ENCODE measurements around the gene LRP1.
A peak's percentile ranks its signal among the peaks of the same experiment; 100 is the strongest.

LRP1 gene

DNA sequence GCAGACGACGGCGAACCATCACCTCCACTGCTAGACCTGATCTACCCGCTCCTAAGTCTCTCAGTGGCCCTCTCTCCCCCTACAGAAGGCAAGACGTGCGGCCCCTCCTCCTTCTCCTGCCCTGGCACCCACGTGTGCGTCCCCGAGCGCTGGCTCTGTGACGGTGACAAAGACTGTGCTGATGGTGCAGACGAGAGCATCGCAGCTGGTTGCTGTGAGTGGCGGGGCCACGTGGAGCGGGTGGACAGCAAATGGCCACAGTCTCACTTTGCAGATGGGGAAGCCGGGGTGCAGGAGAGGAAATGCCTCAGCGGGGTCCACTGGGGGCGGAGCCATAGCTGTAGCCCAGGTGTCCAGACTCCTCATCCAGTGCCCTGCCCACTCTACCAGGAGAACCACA lies 66.9 kb downstream of the LRP1 start:
- no peak overlapping the region for H2AFZ ChIP-seq (ENCODE audit: low read length)
- H3K4me1 ChIP-seq (ENCODE audit: insufficient read depth, low read length, poor library complexity, severe bottlenecking): peaks cover 17% of the 10 kb centered on the region
- H3K4me2 ChIP-seq (ENCODE audit: low read depth, low read length, poor library complexity, severe bottlenecking): peak overlapping the region; percentile 62
- peak overlapping the region; percentile 40 for H3K4me3 ChIP-seq (ENCODE audit: low read length, poor library complexity, severe bottlenecking)
- H3K9ac ChIP-seq (ENCODE audit: low read depth, low read length, poor library complexity, severe bottlenecking): no peak overlapping the region
- no peaks in the 10 kb centered on the region for H3K27me3 ChIP-seq (ENCODE audit: insufficient read depth, low read length, poor library complexity, severe bottlenecking)
- no peaks in the 10 kb centered on the region for H3F3A ChIP-seq (ENCODE audit: low read depth)
- H3K36me3 ChIP-seq (ENCODE audit: insufficient read depth, low read length): no peaks in the 10 kb centered on the region; the same call in 1 of the 2 replicates
- no peaks in the 10 kb centered on the region for H4K20me1 ChIP-seq (ENCODE audit: insufficient read depth, low read length, poor library complexity, severe bottlenecking)
- no peaks in the 10 kb centered on the region for H3K9me3 ChIP-seq (ENCODE audit: insufficient read depth, low read depth, low read length)
- no peaks in the 10 kb centered on the region for H3K79me2 ChIP-seq (ENCODE audit: insufficient read depth, low read length)
- H3K9me2 ChIP-seq (replicated peaks; ENCODE audit: low read depth, low read length): no peaks in the 10 kb centered on the region
- TF ChIP-seq EZH2phosphoT487 (IDR thresholded peaks at IDR 0.05; ENCODE audit: borderline replicate concordance): no peak

DNA sequence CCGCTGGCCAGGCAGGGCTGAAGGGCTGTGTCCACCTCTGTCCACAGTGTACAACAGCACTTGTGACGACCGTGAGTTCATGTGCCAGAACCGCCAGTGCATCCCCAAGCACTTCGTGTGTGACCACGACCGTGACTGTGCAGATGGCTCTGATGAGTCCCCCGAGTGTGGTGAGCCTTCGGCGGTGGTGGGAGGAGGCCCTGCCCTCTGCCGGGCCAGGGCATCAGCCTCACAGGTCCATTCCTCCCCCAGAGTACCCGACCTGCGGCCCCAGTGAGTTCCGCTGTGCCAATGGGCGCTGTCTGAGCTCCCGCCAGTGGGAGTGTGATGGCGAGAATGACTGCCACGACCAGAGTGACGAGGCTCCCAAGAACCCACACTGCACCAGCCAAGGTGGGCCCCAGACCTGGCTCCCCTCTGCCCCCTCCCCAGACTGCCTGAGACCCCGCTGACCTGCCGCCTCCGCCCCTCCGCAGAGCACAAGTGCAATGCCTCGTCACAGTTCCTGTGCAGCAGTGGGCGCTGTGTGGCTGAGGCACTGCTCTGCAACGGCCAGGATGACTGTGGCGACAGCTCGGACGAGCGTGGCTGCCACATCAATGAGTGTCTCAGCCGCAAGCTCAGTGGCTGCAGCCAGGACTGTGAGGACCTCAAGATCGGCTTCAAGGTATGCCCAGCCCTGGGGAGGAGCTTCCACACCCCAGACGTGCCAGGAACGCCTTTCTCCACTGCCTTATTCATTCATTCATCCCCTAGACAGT lies 67.5 kb downstream of the LRP1 start:
- Histone ChIP-seq H2AFZ (ENCODE audit: low read length) (no peak overlapping the region; the same call in 1 of the 2 replicates), H4K20me1 (ENCODE audit: insufficient read depth, low read length, poor library complexity, severe bottlenecking) (no peaks in the 10 kb centered on the region), H3K27me3 (ENCODE audit: insufficient read depth, low read length, poor library complexity, severe bottlenecking) (no peaks in the 10 kb centered on the region), H3F3A (ENCODE audit: low read depth) (no peaks in the 10 kb centered on the region), H3K79me2 (ENCODE audit: insufficient read depth, low read length) (no peaks in the 10 kb centered on the region), H3K9me3 (ENCODE audit: insufficient read depth, low read depth, low read length) (no peaks in the 10 kb centered on the region), H3K4me1 (ENCODE audit: insufficient read depth, low read length, poor library complexity, severe bottlenecking) (peaks cover 17% of the 10 kb centered on the region), H3K36me3 (ENCODE audit: insufficient read depth, low read length) (no peaks in the 10 kb centered on the region; the same call in 1 of the 2 replicates), H3K9me2 (replicated peaks; ENCODE audit: low read depth, low read length) (no peaks in the 10 kb centered on the region), H3K9ac (ENCODE audit: low read depth, low read length, poor library complexity, severe bottlenecking) (peak overlapping the region; percentile 46), H3K4me2 (ENCODE audit: low read depth, low read length, poor library complexity, severe bottlenecking) (peak overlapping the region; percentile 62), H3K4me3 (ENCODE audit: low read length, poor library complexity, severe bottlenecking) (peak overlapping the region; percentile 40)
- no peak for TF ChIP-seq EZH2phosphoT487 (IDR thresholded peaks at IDR 0.05; ENCODE audit: borderline replicate concordance)
- TF ChIP-seq, protein P1, sequence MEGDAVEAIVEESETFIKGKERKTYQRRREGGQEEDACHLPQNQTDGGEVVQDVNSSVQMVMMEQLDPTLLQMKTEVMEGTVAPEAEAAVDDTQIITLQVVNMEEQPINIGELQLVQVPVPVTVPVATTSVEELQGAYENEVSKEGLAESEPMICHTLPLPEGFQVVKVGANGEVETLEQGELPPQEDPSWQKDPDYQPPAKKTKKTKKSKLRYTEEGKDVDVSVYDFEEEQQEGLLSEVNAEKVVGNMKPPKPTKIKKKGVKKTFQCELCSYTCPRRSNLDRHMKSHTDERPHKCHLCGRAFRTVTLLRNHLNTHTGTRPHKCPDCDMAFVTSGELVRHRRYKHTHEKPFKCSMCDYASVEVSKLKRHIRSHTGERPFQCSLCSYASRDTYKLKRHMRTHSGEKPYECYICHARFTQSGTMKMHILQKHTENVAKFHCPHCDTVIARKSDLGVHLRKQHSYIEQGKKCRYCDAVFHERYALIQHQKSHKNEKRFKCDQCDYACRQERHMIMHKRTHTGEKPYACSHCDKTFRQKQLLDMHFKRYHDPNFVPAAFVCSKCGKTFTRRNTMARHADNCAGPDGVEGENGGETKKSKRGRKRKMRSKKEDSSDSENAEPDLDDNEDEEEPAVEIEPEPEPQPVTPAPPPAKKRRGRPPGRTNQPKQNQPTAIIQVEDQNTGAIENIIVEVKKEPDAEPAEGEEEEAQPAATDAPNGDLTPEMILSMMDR (conservative IDR thresholded peaks at IDR 0.05; ENCODE audit: low read length): peak; percentile 37; the same call in 1 of the 2 replicates

DNA sequence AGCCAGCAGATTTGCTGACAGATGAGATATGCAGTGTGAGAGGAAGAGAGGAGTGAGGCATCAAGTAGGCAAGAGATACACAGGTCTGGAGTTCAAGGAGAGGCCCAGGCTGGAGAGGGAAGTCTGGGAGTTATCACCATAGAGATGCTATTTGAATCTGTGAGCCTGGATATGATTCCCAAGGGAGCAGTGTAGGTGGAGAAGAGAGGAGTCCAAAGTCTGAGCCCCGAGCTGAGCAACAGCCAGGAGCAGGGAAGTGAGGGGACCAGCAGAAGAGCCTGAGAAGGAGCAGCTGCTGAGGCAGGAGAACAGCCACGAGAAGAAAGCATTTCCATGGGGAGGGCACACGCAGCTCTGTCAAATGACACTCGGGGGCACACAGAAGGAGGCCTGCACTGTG lies 68.2 kb downstream of the LRP1 start:
- Histone ChIP-seq H3K27me3 (ENCODE audit: insufficient read depth, low read length, poor library complexity, severe bottlenecking) (no peaks in the 10 kb centered on the region), H3K4me2 (ENCODE audit: low read depth, low read length, poor library complexity, severe bottlenecking) (peak overlapping the region; percentile 62), H3K79me2 (ENCODE audit: insufficient read depth, low read length) (no peaks in the 10 kb centered on the region), H3K4me1 (ENCODE audit: insufficient read depth, low read length, poor library complexity, severe bottlenecking) (peaks cover 17% of the 10 kb centered on the region), H2AFZ (ENCODE audit: low read length) (no peak overlapping the region; the same call in 1 of the 2 replicates), H4K20me1 (ENCODE audit: insufficient read depth, low read length, poor library complexity, severe bottlenecking) (no peaks in the 10 kb centered on the region), H3K9ac (ENCODE audit: low read depth, low read length, poor library complexity, severe bottlenecking) (peak overlapping the region; percentile 46), H3K4me3 (ENCODE audit: low read length, poor library complexity, severe bottlenecking) (peak overlapping the region; percentile 40), H3F3A (ENCODE audit: low read depth) (no peaks in the 10 kb centered on the region), H3K9me3 (ENCODE audit: insufficient read depth, low read depth, low read length) (no peaks in the 10 kb centered on the region), H3K36me3 (ENCODE audit: insufficient read depth, low read length) (no peaks in the 10 kb centered on the region; the same call in 1 of the 2 replicates), H3K9me2 (replicated peaks; ENCODE audit: low read depth, low read length) (no peaks in the 10 kb centered on the region)
- TF ChIP-seq EZH2phosphoT487 (IDR thresholded peaks at IDR 0.05; ENCODE audit: borderline replicate concordance): no peak
- TF ChIP-seq, protein P1 (conservative IDR thresholded peaks at IDR 0.05; ENCODE audit: low read length): no peak

Data from Loucy (cell line).